Measurements from ENCODE around the gene ASB15.

ASB15 gene

GRCh38 chr7:123645516-123645915, 43.9 kb downstream of the ASB15 start:
- Histone ChIP-seq H3K4me1 (ENCODE audit: insufficient read depth, insufficient read length) (no peaks in the 10 kb centered on the region), H3K36me3 (ENCODE audit: insufficient read depth, insufficient read length, low read length) (no peaks in the 10 kb centered on the region), H3K9ac (ENCODE audit: insufficient read length, low read depth) (no peak overlapping the region), H3K27me3 (ENCODE audit: insufficient read depth, insufficient read length) (no peaks in the 10 kb centered on the region), H3K9me3 (ENCODE audit: insufficient read depth, low read length) (no peaks in the 10 kb centered on the region), H3K4me3 (ENCODE audit: insufficient read length, low read depth) (no peak overlapping the region)
- TF ChIP-seq YY1 (IDR thresholded peaks at IDR 0.05; ENCODE audit: insufficient read depth, insufficient read length): no peak
- no peak for TF ChIP-seq SUZ12 (IDR thresholded peaks at IDR 0.05; ENCODE audit: extremely low read depth, insufficient read depth, insufficient read length)
- no peak for TF ChIP-seq ZNF274 (IDR thresholded peaks at IDR 0.05; ENCODE audit: low read depth, low read length)
- no peak for DNase-seq (ENCODE audit: low read depth, low spot score)

GRCh38 chr7:123647106-123647730, 45.6 kb downstream of the ASB15 start:
- H3K4me3 ChIP-seq (ENCODE audit: insufficient read length, low read depth): no peak overlapping the region
- TF ChIP-seq SUZ12 (IDR thresholded peaks at IDR 0.05; ENCODE audit: extremely low read depth, insufficient read depth, insufficient read length) (no peak), YY1 (IDR thresholded peaks at IDR 0.05; ENCODE audit: insufficient read depth, insufficient read length) (no peak)
- no peaks in the 10 kb centered on the region for H3K9me3 ChIP-seq (ENCODE audit: insufficient read depth, low read length)
- no peak overlapping the region for H3K9ac ChIP-seq (ENCODE audit: insufficient read length, low read depth)
- no peaks in the 10 kb centered on the region for H3K27me3 ChIP-seq (ENCODE audit: insufficient read depth, insufficient read length)
- H3K4me1 ChIP-seq (ENCODE audit: insufficient read depth, insufficient read length): no peaks in the 10 kb centered on the region
- no peaks in the 10 kb centered on the region for H3K36me3 ChIP-seq (ENCODE audit: insufficient read depth, insufficient read length, low read length)
- no peak for DNase-seq (ENCODE audit: low read depth, low spot score)

- DNase-seq (ENCODE audit: low read depth, low spot score): no peak
- H3K36me3 ChIP-seq (ENCODE audit: insufficient read depth, insufficient read length, low read length): no peaks in the 10 kb centered on the region
- no peaks in the 10 kb centered on the region for H3K27me3 ChIP-seq (ENCODE audit: insufficient read depth, insufficient read length)
- H3K9me3 ChIP-seq (ENCODE audit: insufficient read depth, low read length): no peaks in the 10 kb centered on the region
- TF ChIP-seq ZNF274 (IDR thresholded peaks at IDR 0.05; ENCODE audit: low read depth, low read length) (no peak), YY1 (IDR thresholded peaks at IDR 0.05; ENCODE audit: insufficient read depth, insufficient read length) (no peak), SUZ12 (IDR thresholded peaks at IDR 0.05; ENCODE audit: extremely low read depth, insufficient read depth, insufficient read length) (no peak)
- no peak overlapping the region for H3K9ac ChIP-seq (ENCODE audit: insufficient read length, low read depth)
- H3K4me3 ChIP-seq (ENCODE audit: insufficient read length, low read depth): no peak overlapping the region
- H3K4me1 ChIP-seq (ENCODE audit: insufficient read depth, insufficient read length): no peaks in the 10 kb centered on the region
Measured at GRCh38 chr7:123649964-123650363, 48.3 kb downstream of the ASB15 start.

- no peaks in the 10 kb centered on the region for H3K27me3 ChIP-seq (ENCODE audit: insufficient read depth, insufficient read length)
- H3K9ac ChIP-seq (ENCODE audit: insufficient read length, low read depth): no peak overlapping the region
- TF ChIP-seq ZNF274 (IDR thresholded peaks at IDR 0.05; ENCODE audit: low read depth, low read length): no peak
- no peak for TF ChIP-seq YY1 (IDR thresholded peaks at IDR 0.05; ENCODE audit: insufficient read depth, insufficient read length)
- no peak for TF ChIP-seq SUZ12 (IDR thresholded peaks at IDR 0.05; ENCODE audit: extremely low read depth, insufficient read depth, insufficient read length)
- H3K36me3 ChIP-seq (ENCODE audit: insufficient read depth, insufficient read length, low read length): no peaks in the 10 kb centered on the region
- DNase-seq (ENCODE audit: low read depth, low spot score): no peak
- no peaks in the 10 kb centered on the region for H3K4me1 ChIP-seq (ENCODE audit: insufficient read depth, insufficient read length)
- H3K9me3 ChIP-seq (ENCODE audit: insufficient read depth, low read length): no peaks in the 10 kb centered on the region
- no peak overlapping the region for H3K4me3 ChIP-seq (ENCODE audit: insufficient read length, low read depth)
Measured at GRCh38 chr7:123650595-123650994, 49.0 kb downstream of the ASB15 start.

GRCh38 chr7:123652406-123652805, 50.8 kb downstream of the ASB15 start:
- TF ChIP-seq SUZ12 (IDR thresholded peaks at IDR 0.05; ENCODE audit: extremely low read depth, insufficient read depth, insufficient read length): no peak
- TF ChIP-seq YY1 (IDR thresholded peaks at IDR 0.05; ENCODE audit: insufficient read depth, insufficient read length): no peak
- no peak for TF ChIP-seq ZNF274 (IDR thresholded peaks at IDR 0.05; ENCODE audit: low read depth, low read length)
- H3K9me3 ChIP-seq (ENCODE audit: insufficient read depth, low read length): no peaks in the 10 kb centered on the region
- H3K4me3 ChIP-seq (ENCODE audit: insufficient read length, low read depth): no peak overlapping the region
- no peak for DNase-seq (ENCODE audit: low read depth, low spot score)
- no peak overlapping the region for H3K9ac ChIP-seq (ENCODE audit: insufficient read length, low read depth)
- H3K27me3 ChIP-seq (ENCODE audit: insufficient read depth, insufficient read length): no peaks in the 10 kb centered on the region
- no peaks in the 10 kb centered on the region for H3K4me1 ChIP-seq (ENCODE audit: insufficient read depth, insufficient read length)
- no peaks in the 10 kb centered on the region for H3K36me3 ChIP-seq (ENCODE audit: insufficient read depth, insufficient read length, low read length)

GRCh38 chr7:123653162-123653561, 51.5 kb downstream of the ASB15 start:
- Histone ChIP-seq H3K36me3 (ENCODE audit: insufficient read depth, insufficient read length, low read length) (no peaks in the 10 kb centered on the region), H3K4me3 (ENCODE audit: insufficient read length, low read depth) (no peak overlapping the region), H3K4me1 (ENCODE audit: insufficient read depth, insufficient read length) (no peaks in the 10 kb centered on the region), H3K9ac (ENCODE audit: insufficient read length, low read depth) (no peak overlapping the region), H3K9me3 (ENCODE audit: insufficient read depth, low read length) (no peaks in the 10 kb centered on the region), H3K27me3 (ENCODE audit: insufficient read depth, insufficient read length) (no peaks in the 10 kb centered on the region)
- no peak for TF ChIP-seq YY1 (IDR thresholded peaks at IDR 0.05; ENCODE audit: insufficient read depth, insufficient read length)
- DNase-seq (ENCODE audit: low read depth, low spot score): no peak

- no peak within 1 kb of the TSS for H3K4me3 ChIP-seq (ENCODE audit: insufficient read length, low read depth)
- no peaks in the 10 kb centered on the region for H3K9me3 ChIP-seq (ENCODE audit: insufficient read depth, low read length)
- no peaks in the 10 kb centered on the region for H3K4me1 ChIP-seq (ENCODE audit: insufficient read depth, insufficient read length)
- H3K27me3 ChIP-seq (ENCODE audit: insufficient read depth, insufficient read length): no peaks in the 10 kb centered on the region
- H3K9ac ChIP-seq (ENCODE audit: insufficient read length, low read depth): no peak within 1 kb of the TSS
- no peak for DNase-seq (ENCODE audit: low read depth, low spot score)
- no peaks in the 10 kb centered on the region for H3K36me3 ChIP-seq (ENCODE audit: insufficient read depth, insufficient read length, low read length)
- TF ChIP-seq YY1 (IDR thresholded peaks at IDR 0.05; ENCODE audit: insufficient read depth, insufficient read length) (no peak), ZNF274 (IDR thresholded peaks at IDR 0.05; ENCODE audit: low read depth, low read length) (no peak), SUZ12 (IDR thresholded peaks at IDR 0.05; ENCODE audit: extremely low read depth, insufficient read depth, insufficient read length) (no peak)
Measured at GRCh38 chr7:123655614-123656013, 54.0 kb downstream of the ASB15 start, which contains the start of gene LMOD2. Gene LMOD2, plus strand, starts transcription at chr7:123655866. Its CDS starts 98 bp downstream, at chr7:123655964.

Measured in NT2/D1 (cell line).